Measurements from ENCODE around the gene PRKCD. TPM values are rescaled to one million over a fixed set of nuclear protein-coding genes. Genes with fewer than 3 reads are reported as not detected.
A peak's percentile ranks its signal among the peaks of the same experiment; 100 is the strongest.

PRKCD gene
- total RNA-seq, 4 donors from 2014 or later = 36.3 to 73.1 (median 70.6) TPM

GRCh38 chr3:53181528-53181927, 20.5 kb downstream of the PRKCD start:
- Histone ChIP-seq H3K36me3 (peaks cover 0 to 88% (median 0%) of the 10 kb centered on the region in 3 donors), H3K4me3 (no peak overlapping the region), H3K9me3 (no peaks in the 10 kb centered on the region), H3K27me3 (no peaks in the 10 kb centered on the region), H3K27ac (peak overlapping the region in 1 of 4 donors; percentile 57), H3K4me1 (peaks cover 0 to 19% (median 5%) of the 10 kb centered on the region in 4 donors)
- TF ChIP-seq CTCF (IDR thresholded peaks at IDR 0.05) (no peak), POLR2A (IDR thresholded peaks at IDR 0.05) (no peak)
- DNase-seq = no peak

GRCh38 chr3:53182764-53183355, 21.9 kb downstream of the PRKCD start:
- no peaks in the 10 kb centered on the region for H3K27me3 ChIP-seq
- TF ChIP-seq CTCF (IDR thresholded peaks at IDR 0.05) (no peak), POLR2A (IDR thresholded peaks at IDR 0.05) (no peak)
- H3K9me3 ChIP-seq = no peaks in the 10 kb centered on the region
- no peak overlapping the region for H3K27ac ChIP-seq
- peaks cover 0 to 19% (median 9%) of the 10 kb centered on the region in 4 donors for H3K4me1 ChIP-seq
- peaks cover 0 to 93% (median 0%) of the 10 kb centered on the region in 3 donors for H3K36me3 ChIP-seq
- DNase-seq = no peak
- H3K4me3 ChIP-seq = no peak overlapping the region

- no peak overlapping the region for H3K4me3 ChIP-seq
- H3K4me1 ChIP-seq = peaks cover 0 to 19% (median 9%) of the 10 kb centered on the region in 4 donors
- no peak overlapping the region for H3K27ac ChIP-seq
- no peak for DNase-seq
- H3K36me3 ChIP-seq = peaks cover 0 to 91% (median 0%) of the 10 kb centered on the region in 3 donors
- H3K9me3 ChIP-seq = no peaks in the 10 kb centered on the region
- TF ChIP-seq CTCF (IDR thresholded peaks at IDR 0.05) (no peak), POLR2A (IDR thresholded peaks at IDR 0.05) (no peak)
- H3K27me3 ChIP-seq = no peaks in the 10 kb centered on the region
Measured at GRCh38 chr3:53183514-53183913, 22.5 kb downstream of the PRKCD start.

GRCh38 chr3:53184701-53185100, 23.7 kb downstream of the PRKCD start:
- H3K4me1 ChIP-seq = peaks cover 0 to 14% (median 8%) of the 10 kb centered on the region in 4 donors
- H3K27me3 ChIP-seq = no peaks in the 10 kb centered on the region
- no peak for TF ChIP-seq POLR2A (IDR thresholded peaks at IDR 0.05)
- TF ChIP-seq CTCF (IDR thresholded peaks at IDR 0.05) = no peak
- no peaks in the 10 kb centered on the region for H3K9me3 ChIP-seq
- no peak overlapping the region for H3K27ac ChIP-seq
- no peak for DNase-seq
- H3K36me3 ChIP-seq = peaks cover 0 to 91% (median 0%) of the 10 kb centered on the region in 3 donors
- no peak overlapping the region for H3K4me3 ChIP-seq

- Histone ChIP-seq H3K4me3 (no peak overlapping the region), H3K27ac (no peak overlapping the region), H3K27me3 (no peaks in the 10 kb centered on the region), H3K9me3 (no peaks in the 10 kb centered on the region), H3K36me3 (peaks cover 0 to 92% (median 4%) of the 10 kb centered on the region in 3 donors), H3K4me1 (peaks cover 0 to 8% (median 3%) of the 10 kb centered on the region in 4 donors)
- no peak for TF ChIP-seq POLR2A (IDR thresholded peaks at IDR 0.05)
- TF ChIP-seq CTCF (IDR thresholded peaks at IDR 0.05) = no peak
- no peak for DNase-seq
Measured at GRCh38 chr3:53185761-53186465, 24.9 kb downstream of the PRKCD start.

Data from Peyer's patch (tissue), 4 donors.